Measurements from ENCODE around the gene ANAPC5. TPM values are rescaled to one million over a fixed set of nuclear protein-coding genes. Genes with fewer than 3 reads are reported as not detected.

ANAPC5 gene
- total RNA-seq, 1 donor, result 180 TPM

- H3K4me3 ChIP-seq (ENCODE audit: low read depth, low read length), result no peak overlapping the region
- no peak for DNase-seq (ENCODE audit: low read depth)
- TF ChIP-seq, protein P1, sequence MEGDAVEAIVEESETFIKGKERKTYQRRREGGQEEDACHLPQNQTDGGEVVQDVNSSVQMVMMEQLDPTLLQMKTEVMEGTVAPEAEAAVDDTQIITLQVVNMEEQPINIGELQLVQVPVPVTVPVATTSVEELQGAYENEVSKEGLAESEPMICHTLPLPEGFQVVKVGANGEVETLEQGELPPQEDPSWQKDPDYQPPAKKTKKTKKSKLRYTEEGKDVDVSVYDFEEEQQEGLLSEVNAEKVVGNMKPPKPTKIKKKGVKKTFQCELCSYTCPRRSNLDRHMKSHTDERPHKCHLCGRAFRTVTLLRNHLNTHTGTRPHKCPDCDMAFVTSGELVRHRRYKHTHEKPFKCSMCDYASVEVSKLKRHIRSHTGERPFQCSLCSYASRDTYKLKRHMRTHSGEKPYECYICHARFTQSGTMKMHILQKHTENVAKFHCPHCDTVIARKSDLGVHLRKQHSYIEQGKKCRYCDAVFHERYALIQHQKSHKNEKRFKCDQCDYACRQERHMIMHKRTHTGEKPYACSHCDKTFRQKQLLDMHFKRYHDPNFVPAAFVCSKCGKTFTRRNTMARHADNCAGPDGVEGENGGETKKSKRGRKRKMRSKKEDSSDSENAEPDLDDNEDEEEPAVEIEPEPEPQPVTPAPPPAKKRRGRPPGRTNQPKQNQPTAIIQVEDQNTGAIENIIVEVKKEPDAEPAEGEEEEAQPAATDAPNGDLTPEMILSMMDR (IDR thresholded peaks at IDR 0.05; ENCODE audit: insufficient read depth, low read depth, low read length), result no peak
These were observed 21.5 kb downstream of the ANAPC5 start for GRCh38 chr12:121330692-121331091.

GRCh38 chr12:121330195-121330594 is 22.0 kb downstream of the ANAPC5 start:
- no peak for DNase-seq (ENCODE audit: low read depth)
- TF ChIP-seq, protein P1 (IDR thresholded peaks at IDR 0.05; ENCODE audit: insufficient read depth, low read depth, low read length), result no peak
- no peak overlapping the region for H3K4me3 ChIP-seq (ENCODE audit: low read depth, low read length)

- no peak overlapping the region for H3K4me3 ChIP-seq (ENCODE audit: low read depth, low read length)
- TF ChIP-seq, protein P1 (IDR thresholded peaks at IDR 0.05; ENCODE audit: insufficient read depth, low read depth, low read length), result no peak
- DNase-seq (ENCODE audit: low read depth), result no peak
These were observed 23.6 kb downstream of the ANAPC5 start for GRCh38 chr12:121328620-121329019.

GRCh38 chr12:121326996-121327674 is 25.1 kb downstream of the ANAPC5 start:
- TF ChIP-seq, protein P1 (IDR thresholded peaks at IDR 0.05; ENCODE audit: insufficient read depth, low read depth, low read length), result no peak
- H3K4me3 ChIP-seq (ENCODE audit: low read depth, low read length), result no peak overlapping the region
- no peak for DNase-seq (ENCODE audit: low read depth)

DNA sequence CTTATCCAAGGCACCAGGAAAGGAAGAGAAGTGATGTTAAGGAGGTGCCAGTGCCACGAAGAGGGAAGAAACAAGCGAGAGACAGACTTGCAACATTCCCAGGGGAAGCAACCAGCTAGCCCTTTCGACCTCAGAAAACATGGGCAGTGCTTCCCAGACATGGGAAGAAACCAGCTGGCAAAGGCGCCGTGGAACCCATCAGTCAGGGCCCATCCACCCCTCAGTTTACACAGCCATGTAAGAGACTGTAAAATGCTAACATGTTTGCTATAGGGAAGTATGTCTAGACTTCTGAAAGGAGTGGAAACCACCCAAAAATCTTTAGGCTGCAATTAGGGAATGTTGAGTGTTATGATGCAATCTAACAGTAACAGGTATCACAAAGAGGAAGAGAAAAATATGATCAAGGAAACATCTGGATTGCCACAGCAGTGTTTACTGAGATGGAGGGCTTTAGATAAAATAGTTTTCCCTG is 26.3 kb downstream of the ANAPC5 start:
- no peak overlapping the region for H3K4me3 ChIP-seq (ENCODE audit: low read depth, low read length)
- DNase-seq (ENCODE audit: low read depth), result peak; percentile 77
- TF ChIP-seq, protein P1 (IDR thresholded peaks at IDR 0.05; ENCODE audit: insufficient read depth, low read depth, low read length), result no peak

GRCh38 chr12:121323908-121324307 is 28.3 kb downstream of the ANAPC5 start:
- no peak overlapping the region for H3K4me3 ChIP-seq (ENCODE audit: low read depth, low read length)
- no peak for DNase-seq (ENCODE audit: low read depth)
- TF ChIP-seq, protein P1 (IDR thresholded peaks at IDR 0.05; ENCODE audit: insufficient read depth, low read depth, low read length), result no peak

DNA sequence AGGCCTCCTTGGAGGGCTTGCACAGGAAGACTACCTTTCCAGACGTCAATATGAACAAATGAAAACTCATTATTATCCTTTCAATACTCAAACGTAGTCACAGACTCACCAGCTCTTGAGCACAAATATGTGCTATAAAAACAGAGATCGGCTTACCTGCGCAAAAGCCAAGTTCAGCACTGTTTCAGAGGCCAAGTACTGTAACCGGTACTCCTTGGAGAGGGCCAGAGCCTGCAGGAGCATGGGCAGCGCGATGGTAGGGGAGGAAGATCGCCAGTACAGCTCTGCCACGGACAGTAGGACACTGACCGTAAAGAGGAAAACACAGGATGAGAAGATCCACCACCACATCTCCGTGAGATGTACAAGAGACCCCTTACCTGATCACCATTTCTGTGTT is 34.1 kb downstream of the ANAPC5 start:
- DNase-seq (ENCODE audit: low read depth), result no peak
- TF ChIP-seq, protein P1 (IDR thresholded peaks at IDR 0.05; ENCODE audit: insufficient read depth, low read depth, low read length), result no peak
- no peak overlapping the region for H3K4me3 ChIP-seq (ENCODE audit: low read depth, low read length)
